Hepatocyte (in vitro differentiated cells): ENCODE measurements around the gene NRIP1. TPM values are rescaled to one million over a fixed set of nuclear protein-coding genes. Genes with fewer than 3 reads are reported as not detected.

Experiments used
- DNase-seq: peaks from one replicate; pipeline ENCODE4 v3.0.0-alpha.2; 2016; ENCODE audit warnings: low spot score
- H2AFZ ChIP-seq: fragments of 200-600 bp; sonication (generic); 2 replicates; pipeline ENCODE4 v1.6.0; 2016; ENCODE audit warnings: antibody characterized with exemption, mild to moderate bottlenecking
- H3K27ac ChIP-seq: fragments of 200-600 bp; sonication (generic); 2 replicates; pipeline ENCODE4 v1.5.1; 2016; ENCODE audit warnings: mild to moderate bottlenecking
- H3K27me3 ChIP-seq: fragments of 200-600 bp; sonication (generic); 2 replicates; pipeline ENCODE4 v1.6.1; 2016
- H3K36me3 ChIP-seq: fragments of 200-600 bp; sonication (generic); replicated peaks from 2 replicates; pipeline ENCODE4 v1.5.1; 2016; ENCODE audit warnings: low read depth; ENCODE audit not compliant: insufficient read depth
- H3K4me1 ChIP-seq: fragments of 200-600 bp; sonication (generic); 2 replicates; pipeline ENCODE4 v1.5.1; 2016; ENCODE audit warnings: mild to moderate bottlenecking, moderate library complexity; ENCODE audit not compliant: insufficient read depth
- H3K4me2 ChIP-seq: fragments of 200-600 bp; sonication (generic); 2 replicates; pipeline ENCODE4 v1.6.0; 2016
- H3K4me3 ChIP-seq: fragments of 200-600 bp; sonication (generic); 2 replicates; pipeline ENCODE4 v1.5.1; 2016; ENCODE audit warnings: mild to moderate bottlenecking
- H3K79me2 ChIP-seq: fragments of 200-600 bp; sonication (generic); 2 replicates; pipeline ENCODE4 v1.6.0; 2017; ENCODE audit warnings: mild to moderate bottlenecking
- H3K9me2 ChIP-seq: fragments of 200-600 bp; sonication (generic); replicated peaks from 2 replicates; pipeline ENCODE4 v1.6.0; 2017; ENCODE audit warnings: mild to moderate bottlenecking; ENCODE audit not compliant: insufficient read depth
- H3K9me3 ChIP-seq: fragments of 200-600 bp; sonication (generic); 2 replicates; pipeline ENCODE4 v1.5.1; 2016; ENCODE audit warnings: low read depth, mild to moderate bottlenecking
- H4K20me1 ChIP-seq: fragments of 200-600 bp; sonication (generic); 2 replicates; pipeline ENCODE4 v1.6.0; 2016; ENCODE audit warnings: mild to moderate bottlenecking; ENCODE audit not compliant: insufficient read depth, poor library complexity, severe bottlenecking
- EZH2 ChIP-seq: fragments of 200-600 bp; sonication (generic); IDR thresholded peaks from 2 replicates; pipeline ENCODE4 v1.6.1; 2016; ENCODE audit warnings: antibody characterized with exemption, mild to moderate bottlenecking, borderline replicate concordance
- EZH2phosphoT487 ChIP-seq: fragments of 200-600 bp; sonication (generic); IDR thresholded peaks from one replicate; pipeline ENCODE4 v1.6.1; 2018; ENCODE audit warnings: antibody characterized with exemption, mild to moderate bottlenecking, low read depth, moderate library complexity; ENCODE audit not compliant: unreplicated experiment, severe bottlenecking
- WGBS: methylation state at CpG from one replicate; pipeline ENCODE4 v1.1.6; 2016; ENCODE audit warnings: low lambda C conversion rate; ENCODE audit errors: missing lambda C conversion rate; 5-methylcytosine and 5-hydroxymethylcytosine counted together
- polyA plus RNA-seq: library from polyadenylated mRNA; unstranded; fragments of >200 nt; fragmentation: Nextera tagmentation; extraction: Ambion mirVana; gene quantifications from 2 replicates; pipeline ENCODE4 v1.2.1, GENCODE V29; 2016
- total RNA-seq: library from RNA; depleted of rRNA; stranded (reverse); fragments of >200 nt; gene quantifications from 2 replicates; pipeline ENCODE4 v1.2.3, GENCODE V29; 2014
- TF ChIP-seq, protein P1 (sequence below): fragments of 200-600 bp; sonication (generic); IDR thresholded peaks from 2 replicates; pipeline ENCODE4 v1.5.1; 2016; ENCODE audit warnings: antibody characterized with exemption, mild to moderate bottlenecking; ENCODE audit not compliant: poor library complexity

NRIP1 gene
- total and polyA plus RNA-seq, 2 experiments from 2014 or later: 11.5 to 62.4 TPM

DNA sequence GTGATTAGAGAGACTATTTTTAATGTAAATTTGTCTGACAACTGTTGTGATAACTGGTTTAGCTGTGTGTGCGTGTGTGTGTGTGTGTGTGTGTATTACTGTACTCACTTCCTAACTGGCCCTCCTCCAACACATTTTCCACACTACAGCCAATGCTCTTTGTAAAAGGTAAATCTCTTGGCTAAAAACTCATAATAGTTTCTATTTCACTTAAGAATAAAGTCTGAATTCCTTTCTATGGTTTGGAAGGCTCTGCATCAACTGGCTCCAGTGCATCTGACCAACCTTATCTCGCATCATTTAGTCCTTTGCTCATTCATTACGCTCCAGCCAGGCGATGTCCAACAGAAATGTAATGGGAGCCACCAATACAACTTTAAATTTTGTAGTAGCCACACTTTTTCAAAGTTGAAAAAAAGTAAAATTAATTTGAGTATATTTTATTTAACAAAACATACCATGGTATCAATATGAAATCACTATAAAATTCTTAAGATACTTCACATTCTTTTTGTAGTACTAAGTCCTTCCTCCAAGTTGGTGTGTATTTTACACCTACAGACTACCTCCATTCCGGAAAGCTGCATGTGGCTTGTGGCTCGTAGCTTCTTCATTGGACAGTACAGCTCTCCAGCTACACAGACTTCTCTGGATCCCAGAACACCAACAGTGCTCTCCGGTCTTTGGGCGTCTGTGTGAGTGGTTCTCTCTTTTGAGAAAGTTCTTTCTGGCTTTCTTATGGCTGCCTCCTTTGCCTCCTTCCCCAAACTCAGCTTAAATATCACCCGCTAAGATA, 68.9 kb downstream of the NRIP1 start:
- no peak overlapping the region for H2AFZ ChIP-seq
- no peaks in the 10 kb centered on the region for H3K9me3 ChIP-seq
- H3K4me1 ChIP-seq: peaks cover 6% of the 10 kb centered on the region
- H3K27ac ChIP-seq: no peak overlapping the region
- TF ChIP-seq EZH2phosphoT487: no peak
- TF ChIP-seq EZH2: no peak
- TF ChIP-seq, protein P1, sequence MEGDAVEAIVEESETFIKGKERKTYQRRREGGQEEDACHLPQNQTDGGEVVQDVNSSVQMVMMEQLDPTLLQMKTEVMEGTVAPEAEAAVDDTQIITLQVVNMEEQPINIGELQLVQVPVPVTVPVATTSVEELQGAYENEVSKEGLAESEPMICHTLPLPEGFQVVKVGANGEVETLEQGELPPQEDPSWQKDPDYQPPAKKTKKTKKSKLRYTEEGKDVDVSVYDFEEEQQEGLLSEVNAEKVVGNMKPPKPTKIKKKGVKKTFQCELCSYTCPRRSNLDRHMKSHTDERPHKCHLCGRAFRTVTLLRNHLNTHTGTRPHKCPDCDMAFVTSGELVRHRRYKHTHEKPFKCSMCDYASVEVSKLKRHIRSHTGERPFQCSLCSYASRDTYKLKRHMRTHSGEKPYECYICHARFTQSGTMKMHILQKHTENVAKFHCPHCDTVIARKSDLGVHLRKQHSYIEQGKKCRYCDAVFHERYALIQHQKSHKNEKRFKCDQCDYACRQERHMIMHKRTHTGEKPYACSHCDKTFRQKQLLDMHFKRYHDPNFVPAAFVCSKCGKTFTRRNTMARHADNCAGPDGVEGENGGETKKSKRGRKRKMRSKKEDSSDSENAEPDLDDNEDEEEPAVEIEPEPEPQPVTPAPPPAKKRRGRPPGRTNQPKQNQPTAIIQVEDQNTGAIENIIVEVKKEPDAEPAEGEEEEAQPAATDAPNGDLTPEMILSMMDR: no peak
- peaks cover 18% of the 10 kb centered on the region for H4K20me1 ChIP-seq
- no peak for DNase-seq
- no peaks in the 10 kb centered on the region for H3K36me3 ChIP-seq
- H3K9me2 ChIP-seq: no peaks in the 10 kb centered on the region
- no peaks in the 10 kb centered on the region for H3K27me3 ChIP-seq
- H3K4me3 ChIP-seq: no peak overlapping the region
- H3K4me2 ChIP-seq: no peak overlapping the region
- 92% methylated on average over 9 of the region's 9 CpGs for WGBS
- peaks cover 96% of the 10 kb centered on the region for H3K79me2 ChIP-seq

DNA sequence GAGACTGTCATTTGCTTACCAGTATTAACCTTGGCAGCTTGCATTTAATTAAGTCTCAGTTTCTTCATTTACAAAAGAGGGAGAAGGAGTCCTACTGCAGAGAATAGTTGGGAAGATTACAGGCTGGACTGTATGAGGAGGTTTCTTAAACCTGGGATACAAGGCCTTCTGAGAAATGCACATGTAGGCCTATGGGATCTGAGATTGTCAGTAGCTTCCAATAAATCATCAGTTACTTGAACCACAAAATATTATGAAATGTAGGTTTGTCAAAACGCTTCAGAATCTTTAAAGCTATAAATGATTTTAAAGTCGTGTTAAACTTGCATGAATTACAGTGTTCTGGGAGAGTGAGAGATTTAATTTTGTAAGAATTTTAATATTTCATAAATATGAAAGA, 69.6 kb downstream of the NRIP1 start:
- Histone ChIP-seq H2AFZ (no peak overlapping the region), H4K20me1 (peaks cover 13% of the 10 kb centered on the region)
- WGBS: 76% methylated on average over 2 of the region's 2 CpGs

DNA sequence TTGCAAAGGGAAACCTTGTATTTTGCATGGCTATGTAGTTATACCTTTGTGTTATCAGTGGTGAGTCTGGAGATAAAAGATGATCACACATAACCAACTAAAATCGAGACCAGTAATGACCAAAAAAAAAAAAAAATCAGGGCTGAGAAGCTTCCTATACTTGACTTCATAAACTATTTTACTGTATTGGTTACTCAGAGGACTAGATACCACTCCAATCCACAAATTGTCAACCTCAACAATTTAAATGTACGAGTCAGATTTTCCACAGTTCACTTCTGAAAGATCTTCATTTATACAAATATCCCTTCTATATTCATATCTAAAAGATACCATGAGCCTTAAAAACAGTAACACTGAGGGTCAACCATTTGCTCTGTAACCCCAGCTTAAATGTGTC, 71.7 kb downstream of the NRIP1 start:
- no peak overlapping the region for H3K4me3 ChIP-seq
- 93% methylated on average over 2 of the region's 2 CpGs for WGBS
- H3K27me3 ChIP-seq: no peaks in the 10 kb centered on the region
- no peak overlapping the region for H3K4me2 ChIP-seq
- H3K9me2 ChIP-seq: no peaks in the 10 kb centered on the region
- no peak for TF ChIP-seq EZH2
- TF ChIP-seq, protein P1: no peak
- peaks cover 5% of the 10 kb centered on the region for H4K20me1 ChIP-seq
- H3K4me1 ChIP-seq: peaks cover 3% of the 10 kb centered on the region
- no peak overlapping the region for H2AFZ ChIP-seq
- no peak overlapping the region for H3K27ac ChIP-seq
- H3K36me3 ChIP-seq: no peaks in the 10 kb centered on the region
- no peaks in the 10 kb centered on the region for H3K9me3 ChIP-seq
- H3K79me2 ChIP-seq: peaks cover 94% of the 10 kb centered on the region
- DNase-seq: no peak

More for the DNA sequence above, 69.6 kb downstream of the NRIP1 start:
- Histone ChIP-seq H3K4me3 (no peak overlapping the region), H3K27me3 (no peaks in the 10 kb centered on the region), H3K9me2 (no peaks in the 10 kb centered on the region), H3K9me3 (no peaks in the 10 kb centered on the region), H3K4me2 (no peak overlapping the region), H3K79me2 (peaks cover 97% of the 10 kb centered on the region), H3K4me1 (peaks cover 6% of the 10 kb centered on the region), H3K36me3 (no peaks in the 10 kb centered on the region), H3K27ac (no peak overlapping the region)
- no peak for DNase-seq
- TF ChIP-seq, protein P1: no peak
- TF ChIP-seq EZH2phosphoT487 (no peak), EZH2 (no peak)
